GM21390 (cell line): ENCODE results near the gene CD300E.

Source experiments
- ATAC-seq: cut with Tn5 transposase; IDR thresholded peaks from one replicate; pipeline ENCODE4 v1.9.1; 2021; ENCODE audit not compliant: unreplicated experiment

The CD300E gene

GRCh38 chr17:74623693-74624093 lies at the start of gene CD300E:
Gene CD300E, minus strand, starts transcription at chr17:74623738. Its CDS starts 117 bp downstream, at chr17:74623621.
- no peak for ATAC-seq

- no peak for ATAC-seq
Observed at GRCh38 chr17:74671031-74671771, 47.7 kb upstream of the CD300E start.

- no peak for ATAC-seq
Observed at GRCh38 chr17:74670329-74670728, 46.8 kb upstream of the CD300E start.

GRCh38 chr17:74663561-74663960 lies 40.0 kb upstream of the CD300E start:
- ATAC-seq, result no peak

GRCh38 chr17:74659889-74660288 lies 36.4 kb upstream of the CD300E start:
- no peak for ATAC-seq

- ATAC-seq, result no peak
Observed at GRCh38 chr17:74658620-74659019, 35.1 kb upstream of the CD300E start.

GRCh38 chr17:74654742-74655141 lies 31.2 kb upstream of the CD300E start:
- no peak for ATAC-seq

GRCh38 chr17:74652020-74652419 lies 28.5 kb upstream of the CD300E start:
- ATAC-seq, result no peak

- ATAC-seq, result no peak
Observed at GRCh38 chr17:74649909-74650308, 26.4 kb upstream of the CD300E start.

- ATAC-seq, result no peak
Observed at GRCh38 chr17:74647871-74648672, 24.5 kb upstream of the CD300E start.

GRCh38 chr17:74646231-74646630 lies 22.7 kb upstream of the CD300E start:
- ATAC-seq, result no peak

- no peak for ATAC-seq
Observed at GRCh38 chr17:74645010-74645409, 21.5 kb upstream of the CD300E start.

GRCh38 chr17:74644419-74644818 lies 20.9 kb upstream of the CD300E start:
- no peak for ATAC-seq

GRCh38 chr17:74643826-74644225 lies 20.3 kb upstream of the CD300E start:
- no peak for ATAC-seq

GRCh38 chr17:74642995-74643394 lies 19.5 kb upstream of the CD300E start:
- ATAC-seq, result no peak

- ATAC-seq, result no peak
Observed at GRCh38 chr17:74642556-74642955, 19.0 kb upstream of the CD300E start.

- ATAC-seq, result no peak
Observed at GRCh38 chr17:74641958-74642298, 18.4 kb upstream of the CD300E start.

- ATAC-seq, result no peak
Observed at GRCh38 chr17:74641224-74641957, 17.9 kb upstream of the CD300E start.

- ATAC-seq, result no peak
Observed at GRCh38 chr17:74639704-74640151, 16.2 kb upstream of the CD300E start.

- ATAC-seq, result no peak
Observed at GRCh38 chr17:74637926-74638325, 14.4 kb upstream of the CD300E start.

GRCh38 chr17:74637265-74637664 lies 13.7 kb upstream of the CD300E start:
- no peak for ATAC-seq
